Vagina (tissue), 2 donors: ENCODE measurements around the gene CTNND2. TPM values are rescaled to one million over a fixed set of nuclear protein-coding genes. Genes with fewer than 3 reads are reported as not detected.

Experiments
- DNase-seq, 2 donors: peaks; one replicate each; pipeline ENCODE4 v3.0.0-alpha.2; 2017; ENCODE audit errors: extremely low spot score in 2 of 2
- H3K27ac ChIP-seq: fragments of 200-600 bp; sonication (generic); one replicate; pipeline ENCODE4 v1.5.1; 2019
- H3K27me3 ChIP-seq: fragments of 200-600 bp; sonication (generic); one replicate; pipeline ENCODE4 v1.5.1; 2019
- H3K36me3 ChIP-seq, 2 donors: fragments of 200-600 bp; sonication (generic); one replicate each; pipeline ENCODE4 v1.5.1; 2017 to 2019
- H3K4me1 ChIP-seq: fragments of 200-600 bp; sonication (generic); one replicate; pipeline ENCODE4 v1.5.1; 2019
- H3K4me3 ChIP-seq, 2 donors: fragments of 200-600 bp; sonication (generic); 1 replicate in 1 of 2; 2 replicates in 1 of 2; pipeline ENCODE4 v1.5.1; 2016 to 2019
- H3K9me3 ChIP-seq: fragments of 200-600 bp; sonication (generic); one replicate; pipeline ENCODE4 v1.5.1; 2019
- CTCF ChIP-seq, 3 experiments: fragments of 450-650 bp in 2 of 3; fragments of 200-600 bp in 1 of 3; sonication (generic) in 1 of 3; IDR thresholded peaks; one replicate each; pipeline ENCODE4 v1.5.1; 2017 to 2019; ENCODE audit warnings: antibody characterized with exemption in 3 of 3, mild to moderate bottlenecking in 2 of 3, moderate library complexity in 2 of 3
- POLR2A ChIP-seq, 2 donors: fragments of 450-650 bp; IDR thresholded peaks; one replicate each; pipeline ENCODE4 v1.6.1; 2017; ENCODE audit warnings: antibody characterized with exemption in 2 of 2, mild to moderate bottlenecking in 2 of 2, moderate library complexity in 2 of 2
- POLR2AphosphoS5 ChIP-seq, 2 donors: sonication (generic); formaldehyde crosslinking; IDR thresholded peaks; one replicate each; pipeline ENCODE4 v1.9.0; 2017; ENCODE audit warnings: antibody characterized with exemption in 2 of 2, mild to moderate bottlenecking in 2 of 2, low read depth in 1 of 2; ENCODE audit not compliant: insufficient read depth in 1 of 2
- intact Hi-C: fragments of 100-400 bp; cut with DNase I; formaldehyde crosslinking; loops from one replicate; pipeline ENCODE4 v1.15.1; 2023
- total RNA-seq: library from RNA; depleted of rRNA; stranded (reverse); fragments of >200 nt; gene quantifications from one replicate; pipeline ENCODE4 v1.2.3, GENCODE V29; 2016

The CTNND2 gene
- total RNA-seq, 1 donor from 2014 or later, result 1.7 TPM

- intact Hi-C loops, result no loop called here
Observed at GRCh38 chr5:11040345-11040744, 863.9 kb downstream of the CTNND2 start.

GRCh38 chr5:11038772-11039171, 865.5 kb downstream of the CTNND2 start:
- intact Hi-C loops, result no loop called here
- TF ChIP-seq CTCF (IDR thresholded peaks at IDR 0.05) (no peak), POLR2A (IDR thresholded peaks at IDR 0.05) (no peak), POLR2AphosphoS5 (IDR thresholded peaks at IDR 0.05; ENCODE audit: insufficient read depth in 1 of 2, low read depth in 1 of 2) (no peak)
- H3K27ac ChIP-seq, result no peak overlapping the region
- H3K9me3 ChIP-seq, result no peaks in the 10 kb centered on the region
- no peaks in the 10 kb centered on the region for H3K4me1 ChIP-seq
- no peaks in the 10 kb centered on the region for H3K27me3 ChIP-seq
- H3K4me3 ChIP-seq, result no peak overlapping the region
- H3K36me3 ChIP-seq, result no peaks in the 10 kb centered on the region
- no peak for DNase-seq

More at GRCh38 chr5:11040345-11040744, 863.9 kb downstream of the CTNND2 start:
- H3K4me1 ChIP-seq, result no peaks in the 10 kb centered on the region
- H3K27ac ChIP-seq, result no peak overlapping the region
- no peak for DNase-seq
- H3K27me3 ChIP-seq, result no peaks in the 10 kb centered on the region
- no peaks in the 10 kb centered on the region for H3K36me3 ChIP-seq
- H3K9me3 ChIP-seq, result no peaks in the 10 kb centered on the region
- no peak for TF ChIP-seq CTCF (IDR thresholded peaks at IDR 0.05)
- no peak overlapping the region for H3K4me3 ChIP-seq

GRCh38 chr5:11037941-11038340, 866.3 kb downstream of the CTNND2 start:
- no peak for TF ChIP-seq CTCF (IDR thresholded peaks at IDR 0.05)
- no peak for TF ChIP-seq POLR2AphosphoS5 (IDR thresholded peaks at IDR 0.05; ENCODE audit: insufficient read depth in 1 of 2, low read depth in 1 of 2)
- TF ChIP-seq POLR2A (IDR thresholded peaks at IDR 0.05), result no peak
- no peaks in the 10 kb centered on the region for H3K4me1 ChIP-seq
- H3K36me3 ChIP-seq, result no peaks in the 10 kb centered on the region
- no peaks in the 10 kb centered on the region for H3K27me3 ChIP-seq
- intact Hi-C loops, result no loop called here
- no peak overlapping the region for H3K27ac ChIP-seq
- no peaks in the 10 kb centered on the region for H3K9me3 ChIP-seq
- DNase-seq, result no peak
- H3K4me3 ChIP-seq, result no peak overlapping the region

GRCh38 chr5:11037080-11037479, 867.2 kb downstream of the CTNND2 start:
- no peak for DNase-seq
- no peaks in the 10 kb centered on the region for H3K36me3 ChIP-seq
- TF ChIP-seq POLR2AphosphoS5 (IDR thresholded peaks at IDR 0.05; ENCODE audit: insufficient read depth in 1 of 2, low read depth in 1 of 2) (no peak), CTCF (IDR thresholded peaks at IDR 0.05) (no peak), POLR2A (IDR thresholded peaks at IDR 0.05) (no peak)
- intact Hi-C loops, result no loop called here
- H3K27me3 ChIP-seq, result no peaks in the 10 kb centered on the region
- H3K4me3 ChIP-seq, result no peak overlapping the region
- H3K27ac ChIP-seq, result no peak overlapping the region
- no peaks in the 10 kb centered on the region for H3K4me1 ChIP-seq
- no peaks in the 10 kb centered on the region for H3K9me3 ChIP-seq

GRCh38 chr5:11030671-11031070, 873.6 kb downstream of the CTNND2 start:
- DNase-seq, result no peak
- no peaks in the 10 kb centered on the region for H3K9me3 ChIP-seq
- H3K36me3 ChIP-seq, result no peaks in the 10 kb centered on the region
- TF ChIP-seq POLR2A (IDR thresholded peaks at IDR 0.05) (no peak), CTCF (IDR thresholded peaks at IDR 0.05) (no peak), POLR2AphosphoS5 (IDR thresholded peaks at IDR 0.05; ENCODE audit: insufficient read depth in 1 of 2, low read depth in 1 of 2) (no peak)
- no peak overlapping the region for H3K4me3 ChIP-seq
- no peak overlapping the region for H3K27ac ChIP-seq
- no peaks in the 10 kb centered on the region for H3K4me1 ChIP-seq
- H3K27me3 ChIP-seq, result no peaks in the 10 kb centered on the region
- intact Hi-C loops, result no loop called here
